GM18498 (cell line): ENCODE results near the gene GOLGA6L4.
"Not testable (repeated sequence)": the region's sequence is repeated elsewhere in the genome, so short reads cannot be mapped to it uniquely, and the experiment has no call there.

Source experiments
- ATAC-seq: cut with Tn5 transposase; IDR thresholded peaks from one replicate; pipeline ENCODE4 v1.9.1; 2021; ENCODE audit warnings: mild to moderate bottlenecking, moderate library complexity; ENCODE audit not compliant: unreplicated experiment

GOLGA6L4 gene

GRCh38 chr15:84235573-84235972, at the start of gene GOLGA6L4:
Gene GOLGA6L4, plus strand, starts transcription at chr15:84235773. Its CDS starts 62 bp downstream, at chr15:84235835.
- ATAC-seq = not testable (repeated sequence)

GRCh38 chr15:84192982-84193381, 42.6 kb upstream of the GOLGA6L4 start:
- not testable (repeated sequence) for ATAC-seq

GRCh38 chr15:84195603-84196002, 40.0 kb upstream of the GOLGA6L4 start:
- peak; percentile 91 for ATAC-seq

- not testable (repeated sequence) for ATAC-seq
Observed at GRCh38 chr15:84196530-84197188, 38.9 kb upstream of the GOLGA6L4 start.

- ATAC-seq = not testable (repeated sequence)
Observed at GRCh38 chr15:84199865-84200264, 35.7 kb upstream of the GOLGA6L4 start.

- ATAC-seq = not testable (repeated sequence)
Observed at GRCh38 chr15:84246441-84246840, 10.9 kb downstream of the GOLGA6L4 start.
